Endothelial cell of umbilical vein (primary cell): ENCODE results near the gene SLC24A1. TPM values are rescaled to one million over a fixed set of nuclear protein-coding genes. Genes with fewer than 3 reads are reported as not detected.

Experiments
- BruUV-seq: library from RNA; stranded (reverse); fragments of 400-500 nt; replicated peaks from 2 replicates; lab custom pipeline; 2021; lab: Mats Ljungman, UMichigan
- CTCF ChIA-PET: fragments of 300-600, 350-600 bp; sonication (Branson Sonifier 250); formaldehyde crosslinking; loops from one replicate; lab custom pipeline; 2021; ENCODE audit warnings: antibody characterized with exemption, inconsistent platforms; lab: Charles Lee
- POLR2A ChIA-PET: fragments of 300-600, 350-600 bp; sonication (Branson Sonifier 250); formaldehyde crosslinking; loops from one replicate; lab custom pipeline; 2021; ENCODE audit warnings: antibody characterized with exemption, inconsistent platforms; lab: Charles Lee
- DNase-seq: peaks from one replicate; pipeline ENCODE4 v3.0.0-alpha.2; 2011; ENCODE audit warnings: low read depth, low spot score
- FAIRE-seq: peaks from 2 replicates; lab custom pipeline; 2011; peaks lifted over from hg19 to GRCh38; lab: Jason Lieb, UNC
- H2AFZ ChIP-seq: 2 replicates; pipeline ENCODE4 v1.6.0; 2012; ENCODE audit warnings: low read depth, low read length, control low read depth, inconsistent platforms
- H3K27ac ChIP-seq: 2 replicates; pipeline ENCODE4 v1.5.1; 2011; ENCODE audit warnings: low read depth, mild to moderate bottlenecking, control low read depth, low read length, moderate library complexity; ENCODE audit not compliant: insufficient read depth
- H3K27me3 ChIP-seq, 2 experiments: 2 replicates each; pipeline versions ENCODE4 v1.6.0 to v1.6.1; 2011; ENCODE audit warnings: low read length in 2 of 2, mixed read lengths in 1 of 2; ENCODE audit not compliant: control insufficient read depth in 2 of 2, insufficient read depth in 2 of 2
- H3K36me3 ChIP-seq, 2 experiments: 2 replicates in 1 of 2; 3 replicates in 1 of 2; pipeline ENCODE4 v1.5.1; 2011; ENCODE audit warnings: low read length in 2 of 2, mild to moderate bottlenecking in 1 of 2, moderate library complexity in 1 of 2; ENCODE audit not compliant: control insufficient read depth in 2 of 2, insufficient read depth in 2 of 2; ENCODE audit errors: extremely low read depth in 1 of 2
- H3K4me1 ChIP-seq: 3 replicates; pipeline ENCODE4 v1.5.1; 2011; ENCODE audit warnings: mild to moderate bottlenecking, low read length; ENCODE audit not compliant: control insufficient read depth, insufficient read depth; ENCODE audit errors: extremely low read depth
- H3K4me2 ChIP-seq: 2 replicates; pipeline ENCODE4 v1.6.1; 2011; ENCODE audit warnings: low read length, control low read depth, mixed read lengths; ENCODE audit not compliant: insufficient read depth
- H3K4me3 ChIP-seq, 3 experiments: fragments of 200-600 bp in 1 of 3; sonication (generic), shearing (Covaris generic) in 1 of 3; replicated peaks in 1 of 3; 2 replicates each; pipeline ENCODE4 v1.5.1; 2011 to 2016; ENCODE audit warnings: control low read depth in 3 of 3, low read length in 3 of 3, mild to moderate bottlenecking in 2 of 3, inconsistent platforms in 1 of 3, low read depth in 1 of 3, moderate library complexity in 1 of 3; ENCODE audit not compliant: insufficient read depth in 1 of 3
- H3K79me2 ChIP-seq: 2 replicates; pipeline ENCODE4 v1.6.0; 2012; ENCODE audit warnings: low read length, inconsistent platforms; ENCODE audit not compliant: control insufficient read depth, insufficient read depth
- H3K9ac ChIP-seq: replicated peaks from 2 replicates; pipeline ENCODE3; 2011; ENCODE audit warnings: low read length, control low read depth; ENCODE audit not compliant: insufficient read depth; ENCODE audit errors: extremely low read depth
- H3K9me1 ChIP-seq: replicated peaks from 3 replicates; pipeline ENCODE4 v1.6.0; 2011; ENCODE audit warnings: mild to moderate bottlenecking, low read length; ENCODE audit not compliant: control insufficient read depth, insufficient read depth; ENCODE audit errors: extremely low read depth
- H3K9me3 ChIP-seq: replicated peaks from 2 replicates; pipeline ENCODE4 v1.5.1; 2012; ENCODE audit warnings: low read length, inconsistent platforms; ENCODE audit not compliant: control insufficient read depth, insufficient read depth
- H4K20me1 ChIP-seq: replicated peaks from 2 replicates; pipeline ENCODE3; 2011; ENCODE audit warnings: mild to moderate bottlenecking, low read length; ENCODE audit not compliant: control insufficient read depth, insufficient read depth; ENCODE audit errors: extremely low read depth
- EZH2 ChIP-seq: IDR thresholded peaks from 2 replicates; pipeline ENCODE4 v1.6.1; 2012; ENCODE audit warnings: borderline replicate concordance, low read depth, mild to moderate bottlenecking, moderate library complexity, low read length, inconsistent platforms; ENCODE audit not compliant: severe bottlenecking
- FOS ChIP-seq: IDR thresholded peaks from 2 replicates; pipeline ENCODE4 v1.6.1; 2011; ENCODE audit warnings: mild to moderate bottlenecking, low read length, moderate library complexity, borderline replicate concordance; ENCODE audit not compliant: insufficient read depth
- GATA2 ChIP-seq: IDR thresholded peaks from 2 replicates; pipeline ENCODE4 v1.7.0; 2011; ENCODE audit warnings: low read depth, mild to moderate bottlenecking, moderate library complexity, mixed read lengths, low read length; ENCODE audit not compliant: insufficient read length, insufficient read depth
- JUN ChIP-seq: IDR thresholded peaks from 2 replicates; pipeline ENCODE4 v1.6.1; 2011; ENCODE audit warnings: borderline replicate concordance, low read depth; ENCODE audit not compliant: insufficient read length, insufficient read depth
- MYC ChIP-seq: IDR thresholded peaks from one replicate; pipeline ENCODE4 v1.6.1; 2011; ENCODE audit warnings: mild to moderate bottlenecking, low read depth, low read length
- POLR2A ChIP-seq: IDR thresholded peaks from 2 replicates; pipeline ENCODE4 v1.6.1; 2012; ENCODE audit warnings: low read depth, mild to moderate bottlenecking, control low read depth, low read length
- POLR2AphosphoS5 ChIP-seq: IDR thresholded peaks from 2 replicates; pipeline ENCODE4 v1.6.1; 2012; ENCODE audit warnings: low read depth, mild to moderate bottlenecking, control low read depth, low read length, moderate library complexity; ENCODE audit not compliant: insufficient read depth
- dilution Hi-C: fragments of 300-500 bp; cut with MboI; formaldehyde crosslinking; loops from one replicate; pipeline ENCODE4 v1.15.0; 2019; ENCODE audit warnings: low sequenced_read_pairs; ENCODE audit not compliant: extremely low pct_ligation_motif_present
- intact Hi-C: fragments of 100-400 bp; cut with micrococcal nuclease; formaldehyde crosslinking; loops from one replicate; pipeline ENCODE4 v1.10.0; 2022
- polyA plus RNA-seq, 4 experiments: library from polyadenylated mRNA; depleted of rRNA in 3 of 4; stranded (reverse) in 3 of 4; unstranded in 1 of 4; fragments of >200 nt; gene quantifications; 2 replicates each; pipeline versions ENCODE4 v1.2.1 to v1.2.3, GENCODE V29; 2011 to 2012; ENCODE audit warnings: missing spikeins in 1 of 4
- total RNA-seq: library from RNA; stranded (reverse); gene quantifications from 2 replicates; pipeline ENCODE4 v1.2.3, GENCODE V29; 2021
- TF ChIP-seq, protein P1 (sequence below): IDR thresholded peaks from 2 replicates; pipeline ENCODE4 v1.6.1; 2011; ENCODE audit not compliant: insufficient read depth, insufficient read length
- TF ChIP-seq, protein P2 (sequence below), 2 donors: IDR thresholded peaks; 1 replicate in 1 of 2; 2 replicates in 1 of 2; pipeline ENCODE4 v1.5.1; 2011; ENCODE audit warnings: low read length in 2 of 2, mild to moderate bottlenecking in 2 of 2, moderate library complexity in 2 of 2, control low read depth in 1 of 2, inconsistent platforms in 1 of 2, low read depth in 1 of 2; ENCODE audit not compliant: insufficient read depth in 1 of 2; ENCODE audit errors: extremely low read depth in 1 of 2

The SLC24A1 gene
- total and polyA plus RNA-seq, 2 donors (not counting 3 experiments of a cell fraction or from before 2014, with no cell fraction given), result 3.6 to 7.3 TPM

DNA sequence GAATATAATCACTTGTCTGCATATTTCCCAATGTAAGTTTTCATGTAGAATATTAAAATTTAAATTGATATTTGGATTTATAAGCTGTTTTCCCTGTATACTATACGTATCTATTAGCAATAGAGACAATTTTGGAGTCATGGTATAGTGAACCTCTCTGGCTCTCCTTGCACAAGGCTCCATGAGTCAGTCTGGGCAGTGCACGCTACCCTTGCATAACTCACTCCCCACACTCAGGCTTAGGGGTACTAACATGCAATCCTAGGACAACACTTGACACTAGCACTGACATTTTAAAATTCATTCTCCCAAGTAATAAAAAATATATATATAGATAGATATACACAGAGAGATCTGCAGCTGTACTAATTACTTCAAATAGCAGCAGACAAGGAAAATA is 39.2 kb downstream of the SLC24A1 start:
- H2AFZ ChIP-seq, result no peak overlapping the region
- ChIA-PET CTCF (interaction anchor here (1.0 to 2.2 kb wide), 3 partner anchors 11 to 22 kb away, joined by 3 to 7 read pairs (median 5); no protein-coding TSS in a partner anchor), POLR2A (no interaction called here)
- H3K4me3 ChIP-seq, result no peak overlapping the region
- H3K36me3 ChIP-seq, result peaks cover 0 to 7% of the 10 kb centered on the region in 2 experiments
- no peaks in the 10 kb centered on the region for H3K9me1 ChIP-seq
- BruUV-seq, result no TSS peak
- TF ChIP-seq, protein P1, sequence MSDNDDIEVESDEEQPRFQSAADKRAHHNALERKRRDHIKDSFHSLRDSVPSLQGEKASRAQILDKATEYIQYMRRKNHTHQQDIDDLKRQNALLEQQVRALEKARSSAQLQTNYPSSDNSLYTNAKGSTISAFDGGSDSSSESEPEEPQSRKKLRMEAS, result no peak
- no peak for TF ChIP-seq MYC
- no peak for TF ChIP-seq POLR2A
- TF ChIP-seq, protein P2, sequence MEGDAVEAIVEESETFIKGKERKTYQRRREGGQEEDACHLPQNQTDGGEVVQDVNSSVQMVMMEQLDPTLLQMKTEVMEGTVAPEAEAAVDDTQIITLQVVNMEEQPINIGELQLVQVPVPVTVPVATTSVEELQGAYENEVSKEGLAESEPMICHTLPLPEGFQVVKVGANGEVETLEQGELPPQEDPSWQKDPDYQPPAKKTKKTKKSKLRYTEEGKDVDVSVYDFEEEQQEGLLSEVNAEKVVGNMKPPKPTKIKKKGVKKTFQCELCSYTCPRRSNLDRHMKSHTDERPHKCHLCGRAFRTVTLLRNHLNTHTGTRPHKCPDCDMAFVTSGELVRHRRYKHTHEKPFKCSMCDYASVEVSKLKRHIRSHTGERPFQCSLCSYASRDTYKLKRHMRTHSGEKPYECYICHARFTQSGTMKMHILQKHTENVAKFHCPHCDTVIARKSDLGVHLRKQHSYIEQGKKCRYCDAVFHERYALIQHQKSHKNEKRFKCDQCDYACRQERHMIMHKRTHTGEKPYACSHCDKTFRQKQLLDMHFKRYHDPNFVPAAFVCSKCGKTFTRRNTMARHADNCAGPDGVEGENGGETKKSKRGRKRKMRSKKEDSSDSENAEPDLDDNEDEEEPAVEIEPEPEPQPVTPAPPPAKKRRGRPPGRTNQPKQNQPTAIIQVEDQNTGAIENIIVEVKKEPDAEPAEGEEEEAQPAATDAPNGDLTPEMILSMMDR (IDR thresholded peaks at IDR 0.05; ENCODE audit: extremely low read depth in 1 of 2, insufficient read depth in 1 of 2, low read depth in 1 of 2, low read length in 2 of 2), result no peak
- no peak for TF ChIP-seq EZH2
- no peak for TF ChIP-seq FOS
- TF ChIP-seq GATA2, result no peak
- TF ChIP-seq JUN, result no peak
- no peak for TF ChIP-seq POLR2AphosphoS5
- H3K27me3 ChIP-seq, result no peaks in the 10 kb centered on the region
- H3K4me1 ChIP-seq, result no peaks in the 10 kb centered on the region
- no peaks in the 10 kb centered on the region for H4K20me1 ChIP-seq
- no peak overlapping the region for H3K9ac ChIP-seq
- H3K9me3 ChIP-seq, result no peaks in the 10 kb centered on the region
- DNase-seq (no peak), FAIRE-seq (no peak)
- H3K4me2 ChIP-seq, result no peak overlapping the region
- dilution Hi-C loops, result no loop called here
- H3K27ac ChIP-seq, result no peak overlapping the region
- intact Hi-C loops, result no loop called here
- H3K79me2 ChIP-seq, result no peaks in the 10 kb centered on the region
